ENCODE data around the gene BRD2. TPM values are rescaled to one million over a fixed set of nuclear protein-coding genes. Genes with fewer than 3 reads are reported as not detected.
A peak's percentile ranks its signal among the peaks of the same experiment; 100 is the strongest.

The BRD2 gene
- total RNA-seq, 4 donors from 2014 or later: 107 to 154 (median 124) TPM

- no peaks in the 10 kb centered on the region for H3K27me3 ChIP-seq
- ATAC-seq: peak; percentile 77
- peak; percentile 99 to 100 for TF ChIP-seq POLR2A (IDR thresholded peaks at IDR 0.05)
- TF ChIP-seq EP300 (IDR thresholded peaks at IDR 0.05): no peak
- TF ChIP-seq CTCF (IDR thresholded peaks at IDR 0.05): peak in 3 of 4 experiments; percentile 11 to 41 (median 39)
- peak; percentile 100 for TF ChIP-seq POLR2AphosphoS5 (IDR thresholded peaks at IDR 0.05)
Measured at GRCh38 chr6:32971581-32972352, 3.4 kb downstream of the BRD2 start.

GRCh38 chr6:32972353-32973143, 4.2 kb downstream of the BRD2 start:
- WGBS, 2 donors (ENCODE audit: low coverage in 1 of 2): no CpG with 5 or more reads among the region's 70 CpGs

More at GRCh38 chr6:32971581-32972352, 3.4 kb downstream of the BRD2 start:
- Histone ChIP-seq H3K27ac (peak overlapping the region; percentile 94 to 100 (median 98)), H3K9me3 (no peaks in the 10 kb centered on the region), H3K4me3 (peak overlapping the region; percentile 91 to 97), H3K4me1 (peaks cover 2 to 42% (median 15%) of the 10 kb centered on the region in 3 donors), H3K36me3 (peaks cover 4 to 39% of the 10 kb centered on the region in 2 donors)
- no CpG with 5 or more reads among the region's 58 CpGs for WGBS, 2 donors (ENCODE audit: low coverage in 1 of 2)

GRCh38 chr6:32973144-32974015, 5.0 kb downstream of the BRD2 start:
- no peaks in the 10 kb centered on the region for H3K9me3 ChIP-seq
- no peaks in the 10 kb centered on the region for H3K27me3 ChIP-seq
- peaks cover 4 to 55% of the 10 kb centered on the region in 2 donors for H3K36me3 ChIP-seq
- H3K27ac ChIP-seq: peak overlapping the region in 3 of 4 donors; percentile 98 to 100 (median 99)
- peak overlapping the region; percentile 91 to 97 for H3K4me3 ChIP-seq
- no peak for ATAC-seq
- 0% methylated on average over 10 of the region's 23 CpGs for WGBS, 2 donors (ENCODE audit: low coverage in 1 of 2)
- TF ChIP-seq CTCF (IDR thresholded peaks at IDR 0.05): no peak
- no peak for TF ChIP-seq POLR2AphosphoS5 (IDR thresholded peaks at IDR 0.05)
- TF ChIP-seq POLR2A (IDR thresholded peaks at IDR 0.05): no peak
- no peak for TF ChIP-seq EP300 (IDR thresholded peaks at IDR 0.05)
- peaks cover 0 to 49% (median 16%) of the 10 kb centered on the region in 3 donors for H3K4me1 ChIP-seq

More at GRCh38 chr6:32972353-32973143, 4.2 kb downstream of the BRD2 start:
- peaks cover 0 to 42% (median 16%) of the 10 kb centered on the region in 3 donors for H3K4me1 ChIP-seq
- ATAC-seq: no peak
- H3K9me3 ChIP-seq: no peaks in the 10 kb centered on the region
- no peaks in the 10 kb centered on the region for H3K27me3 ChIP-seq
- peak overlapping the region; percentile 5 to 100 (median 98) for H3K27ac ChIP-seq
- TF ChIP-seq CTCF (IDR thresholded peaks at IDR 0.05) (no peak), POLR2A (IDR thresholded peaks at IDR 0.05) (no peak), EP300 (IDR thresholded peaks at IDR 0.05) (no peak), POLR2AphosphoS5 (IDR thresholded peaks at IDR 0.05) (no peak)
- peak overlapping the region; percentile 91 to 97 for H3K4me3 ChIP-seq
- H3K36me3 ChIP-seq: peaks cover 4 to 46% of the 10 kb centered on the region in 2 donors

- ATAC-seq: no peak
- no peaks in the 10 kb centered on the region for H3K27me3 ChIP-seq
- H3K4me1 ChIP-seq: peaks cover 0 to 53% (median 16%) of the 10 kb centered on the region in 3 donors
- peaks cover 4 to 61% of the 10 kb centered on the region in 2 donors for H3K36me3 ChIP-seq
- peak overlapping the region; percentile 91 to 97 for H3K4me3 ChIP-seq
- no peaks in the 10 kb centered on the region for H3K9me3 ChIP-seq
- no peak for TF ChIP-seq CTCF (IDR thresholded peaks at IDR 0.05)
- TF ChIP-seq EP300 (IDR thresholded peaks at IDR 0.05): no peak
- H3K27ac ChIP-seq: peak overlapping the region in 3 of 4 donors; percentile 98 to 100 (median 99)
- 3 to 4% methylated on average over 3 to 4 of the region's 4 CpGs for WGBS, 2 donors (ENCODE audit: low coverage in 1 of 2)
Measured at GRCh38 chr6:32974016-32974333, 5.6 kb downstream of the BRD2 start.
